AG10803 (cell line): Measurements from ENCODE around the gene TMEM182.

Experiments
- DNase-seq: peaks from one replicate; pipeline ENCODE4 v3.0.0; 2010; ENCODE audit warnings: low read depth
- H3K4me3 ChIP-seq: 2 replicates; pipeline ENCODE4 v1.5.1; 2011; ENCODE audit warnings: mild to moderate bottlenecking, low read length, control low read depth
- CTCF ChIP-seq: conservative IDR thresholded peaks from 2 replicates; pipeline ENCODE4 v1.5.1; 2011; ENCODE audit warnings: mild to moderate bottlenecking, low read length, control low read depth, inconsistent platforms

The TMEM182 gene

GRCh38 chr2:102735416-102736109 is 26.3 kb upstream of the TMEM182 start:
- no peak for TF ChIP-seq CTCF
- no peak for DNase-seq
- H3K4me3 ChIP-seq = peak overlapping the region; percentile 89

GRCh38 chr2:102736110-102736409 is 25.8 kb upstream of the TMEM182 start:
- DNase-seq = peak; percentile 3
- no peak for TF ChIP-seq CTCF
- peak overlapping the region; percentile 89 for H3K4me3 ChIP-seq

- TF ChIP-seq CTCF = peak; percentile 36
- peak; percentile 43 for DNase-seq
- peak overlapping the region; percentile 89 for H3K4me3 ChIP-seq
Measured at GRCh38 chr2:102736410-102737409, 25.1 kb upstream of the TMEM182 start.

GRCh38 chr2:102737431-102737830 is 24.4 kb upstream of the TMEM182 start:
- no peak for DNase-seq
- TF ChIP-seq CTCF = no peak
- H3K4me3 ChIP-seq = peak overlapping the region; percentile 89

GRCh38 chr2:102743259-102743658 is 18.6 kb upstream of the TMEM182 start:
- H3K4me3 ChIP-seq = no peak overlapping the region
- no peak for DNase-seq
- TF ChIP-seq CTCF = no peak

GRCh38 chr2:102748107-102748506 is 13.7 kb upstream of the TMEM182 start:
- no peak overlapping the region for H3K4me3 ChIP-seq
- no peak for TF ChIP-seq CTCF
- DNase-seq = no peak
